Neural cell (in vitro differentiated cells): ENCODE measurements around the gene NOSTRIN.

Experiments used
- CTCF ChIP-seq: fragments of 450-650 bp; IDR thresholded peaks from 2 replicates; pipeline ENCODE4 v1.5.1; 2014; ENCODE audit warnings: antibody characterized with exemption, mild to moderate bottlenecking, moderate library complexity; ENCODE audit not compliant: poor library complexity, severe bottlenecking
- EP300 ChIP-seq: fragments of 450-650 bp; conservative IDR thresholded peaks from 2 replicates; pipeline ENCODE4 v1.6.1; 2014; ENCODE audit warnings: antibody characterized with exemption, mild to moderate bottlenecking, moderate library complexity; ENCODE audit not compliant: poor library complexity, severe bottlenecking

DNA sequence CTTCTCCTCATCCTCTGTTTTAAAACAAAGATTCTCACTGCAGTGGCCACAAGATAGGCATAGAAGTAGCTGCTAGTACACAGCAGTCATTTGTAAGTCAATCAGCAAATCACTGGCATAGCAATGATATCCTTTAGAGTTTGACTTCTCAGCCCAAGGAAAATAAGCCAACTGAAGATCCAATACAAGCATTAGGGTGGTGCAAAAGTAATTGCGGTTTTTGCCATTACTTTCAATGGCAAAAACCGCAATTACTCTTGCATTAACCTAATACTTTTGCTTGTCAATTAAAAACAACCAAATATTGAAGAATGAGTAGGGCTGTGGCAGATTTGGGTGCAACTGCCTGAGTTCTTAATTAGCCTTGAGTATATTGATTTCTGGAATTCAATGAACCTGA, 101.5 kb downstream of the NOSTRIN start:
- TF ChIP-seq CTCF = no peak
- no peak for TF ChIP-seq EP300
